Measurements from ENCODE around the gene KRTAP10-6.
"Not testable (repeated sequence)": the region's sequence is repeated elsewhere in the genome, so short reads cannot be mapped to it uniquely, and the experiment has no call there.

The KRTAP10-6 gene

DNA sequence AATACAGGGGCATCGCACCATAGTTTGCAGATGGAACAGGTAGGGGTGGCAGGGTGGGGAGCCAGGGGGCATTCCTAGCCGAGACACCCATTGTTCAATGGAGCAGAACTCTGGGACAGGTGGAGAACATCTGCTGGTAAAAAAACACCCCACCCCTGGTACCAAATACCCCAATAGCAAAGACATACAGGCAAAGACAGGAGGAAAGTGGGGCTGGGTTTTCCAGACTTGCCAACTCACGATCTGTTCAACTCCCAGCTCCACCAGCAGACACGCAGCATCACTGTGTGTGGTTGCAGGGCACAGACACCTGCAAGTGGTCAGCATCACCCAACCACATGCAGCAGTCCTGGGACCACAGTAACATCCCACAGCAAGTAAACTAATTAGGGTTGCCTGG is 19.2 kb upstream of the KRTAP10-6 start:
- Histone ChIP-seq H3K4me1 (no peaks in the 10 kb centered on the region), H3K36me3 (ENCODE audit: control insufficient read depth, insufficient read depth, low read length) (no peaks in the 10 kb centered on the region), H3K4me2 (ENCODE audit: low read length) (no peak overlapping the region), H3K9ac (no peak overlapping the region), H3K27me3 (ENCODE audit: control insufficient read depth, insufficient read depth, low read length) (no peaks in the 10 kb centered on the region), H3K27ac (no peak overlapping the region), H3K4me3 (ENCODE audit: low read depth, low read length) (no peak overlapping the region), H3K9me3 (ENCODE audit: control insufficient read depth, low read length) (no peaks in the 10 kb centered on the region), H3K79me2 (no peaks in the 10 kb centered on the region), H2AFZ (no peak overlapping the region)
- TF ChIP-seq, protein P1, sequence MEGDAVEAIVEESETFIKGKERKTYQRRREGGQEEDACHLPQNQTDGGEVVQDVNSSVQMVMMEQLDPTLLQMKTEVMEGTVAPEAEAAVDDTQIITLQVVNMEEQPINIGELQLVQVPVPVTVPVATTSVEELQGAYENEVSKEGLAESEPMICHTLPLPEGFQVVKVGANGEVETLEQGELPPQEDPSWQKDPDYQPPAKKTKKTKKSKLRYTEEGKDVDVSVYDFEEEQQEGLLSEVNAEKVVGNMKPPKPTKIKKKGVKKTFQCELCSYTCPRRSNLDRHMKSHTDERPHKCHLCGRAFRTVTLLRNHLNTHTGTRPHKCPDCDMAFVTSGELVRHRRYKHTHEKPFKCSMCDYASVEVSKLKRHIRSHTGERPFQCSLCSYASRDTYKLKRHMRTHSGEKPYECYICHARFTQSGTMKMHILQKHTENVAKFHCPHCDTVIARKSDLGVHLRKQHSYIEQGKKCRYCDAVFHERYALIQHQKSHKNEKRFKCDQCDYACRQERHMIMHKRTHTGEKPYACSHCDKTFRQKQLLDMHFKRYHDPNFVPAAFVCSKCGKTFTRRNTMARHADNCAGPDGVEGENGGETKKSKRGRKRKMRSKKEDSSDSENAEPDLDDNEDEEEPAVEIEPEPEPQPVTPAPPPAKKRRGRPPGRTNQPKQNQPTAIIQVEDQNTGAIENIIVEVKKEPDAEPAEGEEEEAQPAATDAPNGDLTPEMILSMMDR (IDR thresholded peaks at IDR 0.05), result no peak

DNA sequence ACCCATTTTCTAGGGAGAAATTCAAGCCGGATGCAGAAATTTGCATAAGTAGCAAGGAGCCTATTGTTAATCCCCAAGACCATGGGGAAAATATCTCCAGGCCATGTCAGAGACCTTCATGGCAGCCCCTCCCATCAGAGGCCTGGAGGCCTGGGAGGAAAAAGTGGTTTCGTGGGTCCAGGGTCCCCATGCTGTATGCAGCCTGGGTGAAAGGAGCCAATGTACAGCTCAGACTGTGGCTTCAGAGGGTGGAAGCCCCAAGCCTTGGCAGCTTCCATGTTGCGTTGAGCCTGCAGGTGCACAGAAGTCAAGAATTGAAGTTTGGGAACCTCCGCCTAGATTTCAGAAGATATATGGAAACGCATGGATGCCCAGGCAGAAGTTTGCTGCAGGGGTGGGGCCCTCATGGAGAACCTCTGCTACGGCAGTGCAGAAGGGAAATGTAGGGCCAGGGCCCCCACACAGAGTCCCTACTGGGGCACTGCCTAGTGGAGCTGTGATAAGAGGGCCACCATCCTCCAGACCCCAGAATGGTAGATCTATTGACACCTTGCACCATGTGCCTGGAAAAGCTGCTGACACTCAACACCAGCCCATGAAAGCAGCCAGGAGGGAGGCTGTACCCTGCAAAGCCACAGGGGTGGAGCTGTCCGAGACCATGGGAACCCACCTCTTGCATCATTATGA is 18.0 kb upstream of the KRTAP10-6 start:
- not testable (repeated sequence) for H3K27me3 ChIP-seq (ENCODE audit: control insufficient read depth, insufficient read depth, low read length); H3K4me2 ChIP-seq (ENCODE audit: low read length)

DNA sequence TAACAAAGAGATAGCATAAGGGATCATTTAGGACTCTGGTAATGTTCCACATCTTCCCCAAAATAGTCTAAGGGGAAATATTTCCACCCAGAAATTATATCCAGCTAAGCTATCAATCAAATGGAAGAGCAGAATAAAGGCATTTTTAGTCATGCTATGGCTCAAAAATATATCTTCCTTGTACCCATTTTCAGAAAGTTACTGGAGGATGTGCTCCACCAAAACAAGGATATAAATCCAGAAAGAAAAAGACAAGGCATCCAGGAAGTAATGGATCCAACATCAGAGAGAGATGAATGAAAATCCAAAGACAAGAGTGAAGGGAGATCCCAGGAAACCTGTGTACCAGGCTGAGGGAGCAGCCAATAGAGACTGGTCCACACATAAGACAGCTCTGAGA is 16.9 kb upstream of the KRTAP10-6 start:
- no peak overlapping the region for H3K4me3 ChIP-seq (ENCODE audit: low read depth, low read length)
- H3K27me3 ChIP-seq (ENCODE audit: control insufficient read depth, insufficient read depth, low read length), result no peaks in the 10 kb centered on the region
- no peaks in the 10 kb centered on the region for H3K4me1 ChIP-seq
- no peaks in the 10 kb centered on the region for H3K9me3 ChIP-seq (ENCODE audit: control insufficient read depth, low read length)
- no peak overlapping the region for H3K9ac ChIP-seq
- no peaks in the 10 kb centered on the region for H3K36me3 ChIP-seq (ENCODE audit: control insufficient read depth, insufficient read depth, low read length)
- TF ChIP-seq, protein P1 (IDR thresholded peaks at IDR 0.05), result no peak
- H3K79me2 ChIP-seq, result no peaks in the 10 kb centered on the region
- H3K4me2 ChIP-seq (ENCODE audit: low read length), result no peak overlapping the region
- no peak overlapping the region for H2AFZ ChIP-seq
- H3K27ac ChIP-seq, result no peak overlapping the region

More for the DNA sequence above, 18.0 kb upstream of the KRTAP10-6 start:
- H3K4me3 ChIP-seq (ENCODE audit: low read depth, low read length); H2AFZ ChIP-seq; H3K4me1 ChIP-seq; H3K36me3 ChIP-seq (ENCODE audit: control insufficient read depth, insufficient read depth, low read length); H3K27ac ChIP-seq; H3K9me3 ChIP-seq (ENCODE audit: control insufficient read depth, low read length); H3K9ac ChIP-seq; H3K79me2 ChIP-seq: not testable (repeated sequence)

DNA sequence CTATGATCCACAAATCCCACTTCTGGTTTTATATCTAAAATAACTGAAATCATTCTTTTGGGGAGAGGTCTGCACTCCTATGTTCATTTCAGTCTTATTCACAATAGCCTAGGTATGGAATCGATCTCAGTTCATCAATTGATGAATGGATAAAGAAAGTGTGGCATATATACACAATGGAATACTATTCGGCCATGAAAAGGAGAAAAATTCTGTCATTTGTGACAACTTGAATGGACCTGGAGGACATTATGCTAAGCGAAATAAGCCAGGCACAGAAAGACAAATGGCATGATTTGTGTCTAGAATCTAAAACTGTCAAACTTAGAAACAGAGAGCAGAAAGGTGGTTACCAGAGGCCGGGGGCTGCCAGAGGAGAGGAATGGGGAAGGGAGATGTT is 14.2 kb upstream of the KRTAP10-6 start:
- no peaks in the 10 kb centered on the region for H3K27me3 ChIP-seq (ENCODE audit: control insufficient read depth, insufficient read depth, low read length)
- no peaks in the 10 kb centered on the region for H3K9me3 ChIP-seq (ENCODE audit: control insufficient read depth, low read length)
- H3K4me1 ChIP-seq, result no peaks in the 10 kb centered on the region
- TF ChIP-seq, protein P1 (IDR thresholded peaks at IDR 0.05), result no peak
- no peaks in the 10 kb centered on the region for H3K36me3 ChIP-seq (ENCODE audit: control insufficient read depth, insufficient read depth, low read length)
- no peak overlapping the region for H3K27ac ChIP-seq
- H3K4me3 ChIP-seq (ENCODE audit: low read depth, low read length), result no peak overlapping the region
- H3K9ac ChIP-seq, result no peak overlapping the region
- H3K79me2 ChIP-seq, result no peaks in the 10 kb centered on the region
- H3K4me2 ChIP-seq (ENCODE audit: low read length), result no peak overlapping the region
- H2AFZ ChIP-seq, result no peak overlapping the region

DNA sequence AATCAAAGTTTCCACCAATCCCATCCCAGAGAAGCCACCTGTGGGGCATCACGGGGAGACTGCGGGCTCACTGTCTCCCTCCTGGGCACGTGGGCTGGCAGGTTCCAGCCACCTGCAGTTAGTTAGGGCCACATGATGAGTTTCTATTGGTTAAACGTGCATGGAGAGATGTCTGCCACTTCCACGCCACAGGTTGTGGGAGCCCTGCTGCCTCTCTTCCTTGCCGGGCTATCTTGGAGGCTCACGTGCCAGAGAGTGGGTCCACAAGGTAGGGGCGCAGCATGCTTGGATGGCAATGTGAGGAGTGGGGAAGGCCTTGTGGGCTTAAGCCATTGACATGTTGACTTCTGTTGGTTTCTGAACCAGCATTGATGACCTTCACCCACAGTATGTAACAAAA is 11.6 kb upstream of the KRTAP10-6 start:
- Histone ChIP-seq H3K79me2 (no peaks in the 10 kb centered on the region), H3K27me3 (ENCODE audit: control insufficient read depth, insufficient read depth, low read length) (no peaks in the 10 kb centered on the region), H3K4me2 (ENCODE audit: low read length) (no peak overlapping the region), H2AFZ (no peak overlapping the region), H3K4me1 (no peaks in the 10 kb centered on the region), H3K4me3 (ENCODE audit: low read depth, low read length) (no peak overlapping the region), H3K9me3 (ENCODE audit: control insufficient read depth, low read length) (no peaks in the 10 kb centered on the region), H3K27ac (no peak overlapping the region), H3K36me3 (ENCODE audit: control insufficient read depth, insufficient read depth, low read length) (no peaks in the 10 kb centered on the region), H3K9ac (no peak overlapping the region)
- TF ChIP-seq, protein P1 (IDR thresholded peaks at IDR 0.05), result no peak

Measured in parathyroid adenoma (tissue), 2 donors.